Mucosa of descending colon (tissue), 3 donors: Measurements from ENCODE around the gene MCC. TPM values are rescaled to one million over a fixed set of nuclear protein-coding genes. Genes with fewer than 3 reads are reported as not detected.

Experiments used
- ATAC-seq: fragments of 200-7000 bp; cut with Tn5 transposase; one replicate; pipeline ENCODE4 v1.9.1; 2020; ENCODE audit warnings: mild to moderate bottlenecking, moderate library complexity
- DNase-seq, 3 donors: peaks; one replicate each; pipeline ENCODE4 v3.0.0-alpha.2; 2020
- H3K36me3 ChIP-seq: fragments of 200-600 bp; one replicate; pipeline ENCODE4 v1.8.0; 2021; ENCODE audit warnings: low read depth, mild to moderate bottlenecking
- H3K4me1 ChIP-seq: fragments of 200-600 bp; one replicate; pipeline ENCODE4 v1.8.0; 2021; ENCODE audit warnings: low read depth, mild to moderate bottlenecking
- H3K4me3 ChIP-seq: fragments of 200-600 bp; one replicate; pipeline ENCODE4 v1.8.0; 2021; ENCODE audit warnings: mild to moderate bottlenecking
- H3K9me3 ChIP-seq: fragments of 200-600 bp; one replicate; pipeline ENCODE4 v1.8.0; 2021; ENCODE audit warnings: mild to moderate bottlenecking
- CTCF ChIP-seq: fragments of 200-600 bp; IDR thresholded peaks from one replicate; pipeline ENCODE4 v1.8.0; 2022; ENCODE audit warnings: antibody characterized with exemption, mild to moderate bottlenecking
- intact Hi-C, 2 donors: fragments of 100-400 bp; cut with DNase I in 1 of 2; cut with micrococcal nuclease in 1 of 2; formaldehyde crosslinking; loops; one replicate each; pipeline versions ENCODE4 v1.11.0 to v1.11.1; 2022; cut with DNase I, micrococcal nuclease
- total RNA-seq, 3 donors: library from RNA; stranded (reverse); fragmentation: NEBNext Ultra II Directional in 2 of 3; extraction: Animal tissue kit (Norgen Biotek cat#: 25700) in 2 of 3; gene quantifications; one replicate each; pipeline versions ENCODE4 v1.2.1 to v1.2.4, GENCODE V29; 2021 to 2023
- donor health status: DM: no; HTN: no; CAD: no; lungs with moderate emphysema.
- donor health status: DM: no; HTN: no; CAD: no.
- donor health status: DM: no; HTN: yes; CAD: no.

MCC gene
- total RNA-seq, 3 donors from 2014 or later, result 1.5 to 7.4 (median 4.4) TPM

- H3K4me3 ChIP-seq, result no peak overlapping the region
- no peaks in the 10 kb centered on the region for H3K9me3 ChIP-seq
- ATAC-seq (no peak), DNase-seq (no peak)
- H3K4me1 ChIP-seq, result no peaks in the 10 kb centered on the region
- no peaks in the 10 kb centered on the region for H3K36me3 ChIP-seq
- intact Hi-C loops, result no loop called here
- TF ChIP-seq CTCF, result no peak
Measured at GRCh38 chr5:113217619-113218184, 270.6 kb downstream of the MCC start.

DNA sequence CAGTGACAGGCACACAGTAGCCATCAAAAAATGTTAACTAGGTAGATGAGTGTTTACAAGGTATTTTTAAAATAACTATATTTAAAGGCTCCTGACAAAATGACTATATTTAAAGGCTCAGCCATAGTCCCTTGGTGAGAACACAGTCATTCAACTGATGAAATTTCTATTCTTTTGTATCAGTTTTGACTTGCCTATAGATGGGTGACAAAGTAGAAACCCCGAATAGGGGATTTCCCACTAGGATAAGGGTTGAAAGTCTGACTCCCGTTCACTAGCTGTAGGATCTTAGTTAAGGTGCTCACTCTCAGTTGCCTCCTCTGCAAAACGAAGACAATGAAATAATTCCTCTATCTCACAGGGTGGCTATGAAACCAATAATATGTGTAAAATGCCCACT lies 271.7 kb downstream of the MCC start:
- Histone ChIP-seq H3K4me1 (no peaks in the 10 kb centered on the region), H3K9me3 (no peaks in the 10 kb centered on the region), H3K36me3 (no peaks in the 10 kb centered on the region), H3K4me3 (no peak overlapping the region)
- DNase-seq (no peak), ATAC-seq (no peak)
- no peak for TF ChIP-seq CTCF
- intact Hi-C loops, result no loop called here

- ATAC-seq (no peak), DNase-seq (no peak)
- intact Hi-C loops, result no loop called here
- no peak for TF ChIP-seq CTCF
- Histone ChIP-seq H3K4me3 (no peak overlapping the region), H3K4me1 (no peaks in the 10 kb centered on the region), H3K36me3 (no peaks in the 10 kb centered on the region), H3K9me3 (no peaks in the 10 kb centered on the region)
Measured at GRCh38 chr5:113215401-113216060, 272.7 kb downstream of the MCC start.

DNA sequence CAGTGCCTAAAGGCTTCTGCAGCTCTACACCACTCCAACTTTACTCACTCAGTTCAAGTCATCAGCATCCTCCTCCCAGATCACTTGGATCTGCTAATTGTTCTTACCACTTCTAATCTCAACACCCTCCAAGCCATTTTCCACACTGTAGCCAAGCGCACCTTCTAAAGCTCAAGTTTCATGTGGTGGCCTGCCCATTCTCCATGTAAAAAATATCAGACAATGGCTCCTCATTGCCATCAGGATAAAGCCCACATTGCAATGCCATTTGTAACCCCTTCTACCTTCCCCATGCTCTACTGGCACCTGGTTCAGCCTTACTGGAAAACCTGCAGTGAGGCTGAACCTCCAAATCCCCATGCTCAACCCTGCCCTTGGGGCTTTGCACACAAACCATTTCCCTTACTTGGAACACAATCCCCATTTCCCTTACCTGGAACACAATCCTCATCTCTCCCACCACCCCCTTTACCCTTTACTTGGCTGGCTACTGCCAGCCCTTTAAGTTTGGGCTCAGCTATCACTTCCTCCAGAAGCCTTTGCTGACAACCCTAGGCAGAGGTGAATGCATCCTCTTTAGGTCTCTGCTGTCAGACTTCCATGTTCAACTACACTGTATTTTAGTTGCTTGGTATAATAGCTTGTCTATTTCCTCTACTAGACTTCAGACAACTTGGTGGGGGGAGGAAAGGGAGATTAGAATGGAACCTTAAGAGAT lies 273.5 kb downstream of the MCC start:
- Histone ChIP-seq H3K36me3 (no peaks in the 10 kb centered on the region), H3K4me1 (no peaks in the 10 kb centered on the region), H3K4me3 (no peak overlapping the region), H3K9me3 (no peaks in the 10 kb centered on the region)
- intact Hi-C loops, result no loop called here
- DNase-seq, result no peak
- no peak for TF ChIP-seq CTCF
- no peak for ATAC-seq

- TF ChIP-seq CTCF, result no peak
- Histone ChIP-seq H3K4me1 (no peaks in the 10 kb centered on the region), H3K4me3 (no peak overlapping the region), H3K9me3 (no peaks in the 10 kb centered on the region), H3K36me3 (no peaks in the 10 kb centered on the region)
- ATAC-seq (peak; percentile 11), DNase-seq (no peak)
- intact Hi-C loops, result no loop called here
Measured at GRCh38 chr5:113213551-113214425, 274.5 kb downstream of the MCC start.
